ENCODE data around the gene MYO1D.

GRCh38 chr17:32460054-32460453 lies 416.9 kb downstream of the MYO1D start:
- TF ChIP-seq POLR2A (IDR thresholded peaks at IDR 0.05; ENCODE audit: low read depth, low read length): no peak
- TF ChIP-seq CTCF (IDR thresholded peaks at IDR 0.05; ENCODE audit: extremely low read depth in 1 of 2, insufficient read depth in 1 of 2, low read depth in 1 of 2, low read length in 2 of 2): no peak
- TF ChIP-seq POLR2AphosphoS5 (IDR thresholded peaks at IDR 0.05; ENCODE audit: insufficient read depth, low read depth, low read length): no peak
